CD14-positive monocyte (primary cell): Measurements from ENCODE around the gene KDELR1. TPM values are rescaled to one million over a fixed set of nuclear protein-coding genes. Genes with fewer than 3 reads are reported as not detected.

Experiments used
- DNase-seq, 3 donors: peaks; one replicate each; pipeline ENCODE4 v3.0.0-alpha.2; 2011 to 2022
- H2AFZ ChIP-seq: 2 replicates; pipeline ENCODE4 v1.6.0; 2012; ENCODE audit warnings: mild to moderate bottlenecking, low read depth, low read length, inconsistent platforms; ENCODE audit not compliant: insufficient read depth, poor library complexity, severe bottlenecking
- H3K27ac ChIP-seq, 2 donors: 1 replicate in 1 of 2; 2 replicates in 1 of 2; pipeline ENCODE4 v1.5.1; 2012 to 2013; ENCODE audit warnings: low read length in 2 of 2, control low read depth in 1 of 2, inconsistent platforms in 1 of 2, low read depth in 1 of 2, mild to moderate bottlenecking in 1 of 2
- H3K27me3 ChIP-seq, 2 donors: one replicate each; pipeline versions ENCODE4 v1.6.0 to v1.6.1; 2011 to 2013; ENCODE audit warnings: low read length in 2 of 2; ENCODE audit not compliant: control insufficient read depth in 2 of 2, insufficient read depth in 2 of 2
- H3K36me3 ChIP-seq, 2 donors: replicated peaks in 1 of 2; 1 replicate in 1 of 2; 2 replicates in 1 of 2; pipeline versions ENCODE4 v1.5.1 to v1.6.1; 2012 to 2013; ENCODE audit warnings: low read length in 2 of 2, control low read depth in 1 of 2, inconsistent platforms in 1 of 2, mild to moderate bottlenecking in 1 of 2; ENCODE audit not compliant: insufficient read depth in 2 of 2, control insufficient read depth in 1 of 2
- H3K4me1 ChIP-seq, 2 donors: 1 replicate in 1 of 2; 2 replicates in 1 of 2; pipeline versions ENCODE4 v1.5.1 to v1.6.1; 2012 to 2013; ENCODE audit warnings: low read length in 2 of 2, control low read depth in 1 of 2, inconsistent platforms in 1 of 2, mild to moderate bottlenecking in 1 of 2, moderate library complexity in 1 of 2; ENCODE audit not compliant: insufficient read depth in 2 of 2, control insufficient read depth in 1 of 2
- H3K4me2 ChIP-seq: replicated peaks from 2 replicates; pipeline ENCODE3; 2012; ENCODE audit warnings: low read length, moderate library complexity, mild to moderate bottlenecking; ENCODE audit not compliant: poor library complexity, severe bottlenecking; ENCODE audit errors: extremely low read depth
- H3K4me3 ChIP-seq, 3 experiments: fragments of 200-600 bp in 1 of 3; sonication (generic) in 1 of 3; replicated peaks in 1 of 3; 1 replicate in 2 of 3; 2 replicates in 1 of 3; pipeline ENCODE4 v1.5.1; 2011 to 2013; ENCODE audit warnings: low read length in 3 of 3, mild to moderate bottlenecking in 3 of 3, control low read depth in 2 of 3, low read depth in 2 of 3, inconsistent platforms in 1 of 3, moderate library complexity in 1 of 3
- H3K79me2 ChIP-seq: 2 replicates; pipeline ENCODE4 v1.6.0; 2012; ENCODE audit warnings: mild to moderate bottlenecking, control low read depth, inconsistent platforms, low read length, moderate library complexity; ENCODE audit not compliant: insufficient read depth
- H3K9ac ChIP-seq: 2 replicates; pipeline ENCODE4 v1.6.0; 2017; ENCODE audit warnings: low read length, mild to moderate bottlenecking; ENCODE audit not compliant: insufficient read depth, poor library complexity, severe bottlenecking
- H3K9me3 ChIP-seq, 2 donors: replicated peaks in 1 of 2; 1 replicate in 1 of 2; 2 replicates in 1 of 2; pipeline versions ENCODE4 v1.5.1 to v1.6.1; 2012 to 2013; ENCODE audit warnings: low read length in 2 of 2, control low read depth in 1 of 2; ENCODE audit not compliant: control insufficient read depth in 1 of 2, insufficient read depth in 1 of 2
- H4K20me1 ChIP-seq: 2 replicates; pipeline ENCODE4 v1.6.0; 2012; ENCODE audit warnings: mild to moderate bottlenecking, low read length, control low read depth, moderate library complexity; ENCODE audit not compliant: insufficient read depth
- H3K27ac Mint-ChIP-seq, 7 donors: one replicate each; pipeline ENCODE4 v1.8.0; 2020; ENCODE audit warnings: mild to moderate bottlenecking in 7 of 7, mixed read lengths in 7 of 7, moderate library complexity in 6 of 7, inconsistent platforms in 2 of 7
- H3K27me3 Mint-ChIP-seq, 3 donors: one replicate each; pipeline ENCODE4 v1.8.0; 2021 to 2022; ENCODE audit warnings: low read depth in 3 of 3, mild to moderate bottlenecking in 3 of 3, mixed read lengths in 3 of 3, moderate library complexity in 3 of 3, inconsistent platforms in 1 of 3
- H3K36me3 Mint-ChIP-seq, 2 donors: one replicate each; pipeline ENCODE4 v1.8.0; 2020; ENCODE audit warnings: mixed read lengths in 2 of 2, inconsistent platforms in 1 of 2, mild to moderate bottlenecking in 1 of 2
- H3K4me1 Mint-ChIP-seq: one replicate; pipeline ENCODE4 v1.8.0; 2020; ENCODE audit warnings: mild to moderate bottlenecking, mixed read lengths
- H3K4me3 Mint-ChIP-seq, 2 donors: one replicate each; pipeline ENCODE4 v1.8.0; 2020; ENCODE audit warnings: mild to moderate bottlenecking in 2 of 2, mixed read lengths in 2 of 2, moderate library complexity in 1 of 2
- H3K9me3 Mint-ChIP-seq, 7 donors: one replicate each; pipeline ENCODE4 v1.8.0; 2020 to 2022; ENCODE audit warnings: mixed read lengths in 7 of 7, mild to moderate bottlenecking in 6 of 7, moderate library complexity in 6 of 7, inconsistent platforms in 2 of 7
- WGBS: methylation state at CpG from one replicate; pipeline ENCODE4 v1.1.5; 2013; ENCODE audit warnings: missing lambda C conversion rate; ENCODE audit not compliant: insufficient coverage; 5-methylcytosine and 5-hydroxymethylcytosine counted together
- intact Hi-C, 2 donors: fragments of 100-400 bp; cut with micrococcal nuclease; formaldehyde crosslinking; loops; one replicate each; pipeline versions ENCODE4 v1.15.0 to v1.15.1; 2023
- polyA plus RNA-seq, 3 donors: library from polyadenylated mRNA; depleted of rRNA in 1 of 3; unstranded in 2 of 3; stranded (reverse) in 1 of 3; fragments of 300-500 nt in 2 of 3; fragments of >200 nt in 1 of 3; fragmentation: Illumina TruSeq in 2 of 3; gene quantifications; 1 replicate in 2 of 3; 2 replicates in 1 of 3; pipeline ENCODE4 v1.2.3, GENCODE V29; 2012 to 2021
- TF ChIP-seq, protein P1 (sequence below): fragments of 200-600 bp; IDR thresholded peaks from one replicate; pipeline ENCODE4 v1.8.0; 2022; ENCODE audit warnings: antibody characterized with exemption, mild to moderate bottlenecking

KDELR1 gene
- polyA plus RNA-seq, 3 donors: 42.0 to 72.0 (median 51.3) TPM

GRCh38 chr19:48405850-48406249 lies 14.5 kb upstream of the KDELR1 start:
- Histone ChIP-seq H3K4me3 (no peak overlapping the region), H3K79me2 (no peaks in the 10 kb centered on the region), H3K4me2 (no peak overlapping the region), H3K9me3 (no peaks in the 10 kb centered on the region), H3K36me3 (no peaks in the 10 kb centered on the region), H3K9ac (no peak overlapping the region), H2AFZ (no peak overlapping the region), H3K27me3 (no peaks in the 10 kb centered on the region), H3K27ac (no peak overlapping the region), H4K20me1 (no peaks in the 10 kb centered on the region), H3K4me1 (peaks cover 0 to 3% of the 10 kb centered on the region in 2 donors)
- Mint-ChIP-seq H3K36me3 (no peaks in the 10 kb centered on the region), H3K9me3 (peaks cover 0 to 5% (median 2%) of the 10 kb centered on the region in 7 donors), H3K27ac (no peak overlapping the region), H3K4me1 (peaks cover 7% of the 10 kb centered on the region), H3K27me3 (peaks cover 7 to 17% (median 15%) of the 10 kb centered on the region in 3 donors), H3K4me3 (no peak overlapping the region)
- intact Hi-C loops: no loop called here
- WGBS: 77% methylated on average over 11 of the region's 13 CpGs
- TF ChIP-seq, protein P1, sequence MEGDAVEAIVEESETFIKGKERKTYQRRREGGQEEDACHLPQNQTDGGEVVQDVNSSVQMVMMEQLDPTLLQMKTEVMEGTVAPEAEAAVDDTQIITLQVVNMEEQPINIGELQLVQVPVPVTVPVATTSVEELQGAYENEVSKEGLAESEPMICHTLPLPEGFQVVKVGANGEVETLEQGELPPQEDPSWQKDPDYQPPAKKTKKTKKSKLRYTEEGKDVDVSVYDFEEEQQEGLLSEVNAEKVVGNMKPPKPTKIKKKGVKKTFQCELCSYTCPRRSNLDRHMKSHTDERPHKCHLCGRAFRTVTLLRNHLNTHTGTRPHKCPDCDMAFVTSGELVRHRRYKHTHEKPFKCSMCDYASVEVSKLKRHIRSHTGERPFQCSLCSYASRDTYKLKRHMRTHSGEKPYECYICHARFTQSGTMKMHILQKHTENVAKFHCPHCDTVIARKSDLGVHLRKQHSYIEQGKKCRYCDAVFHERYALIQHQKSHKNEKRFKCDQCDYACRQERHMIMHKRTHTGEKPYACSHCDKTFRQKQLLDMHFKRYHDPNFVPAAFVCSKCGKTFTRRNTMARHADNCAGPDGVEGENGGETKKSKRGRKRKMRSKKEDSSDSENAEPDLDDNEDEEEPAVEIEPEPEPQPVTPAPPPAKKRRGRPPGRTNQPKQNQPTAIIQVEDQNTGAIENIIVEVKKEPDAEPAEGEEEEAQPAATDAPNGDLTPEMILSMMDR: no peak
- no peak for DNase-seq

DNA sequence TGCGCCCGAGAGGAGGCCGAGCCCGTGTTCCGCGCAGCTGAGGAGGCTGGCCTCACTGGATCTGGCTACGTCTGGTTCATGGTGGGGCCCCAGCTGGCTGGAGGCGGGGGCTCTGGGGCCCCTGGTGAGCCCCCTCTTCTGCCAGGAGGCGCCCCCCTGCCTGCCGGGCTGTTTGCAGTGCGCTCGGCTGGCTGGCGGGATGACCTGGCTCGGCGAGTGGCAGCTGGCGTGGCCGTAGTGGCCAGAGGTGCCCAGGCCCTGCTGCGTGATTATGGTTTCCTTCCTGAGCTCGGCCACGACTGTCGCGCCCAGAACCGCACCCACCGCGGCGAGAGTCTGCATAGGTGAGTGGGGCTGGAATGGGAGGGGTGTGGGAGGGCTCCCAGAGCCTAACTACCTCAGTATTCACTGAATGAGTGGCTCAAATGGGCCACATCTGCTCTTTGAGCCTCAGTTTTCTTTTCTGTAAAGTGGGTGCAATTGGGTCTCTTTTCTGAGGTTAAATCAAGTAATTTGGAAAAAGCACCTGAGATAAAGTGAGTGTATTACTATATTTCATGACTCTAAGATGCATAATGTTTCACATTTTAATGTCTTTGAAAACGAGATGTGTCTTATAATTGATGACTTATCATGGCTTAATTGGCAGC lies 13.8 kb upstream of the KDELR1 start:
- no peaks in the 10 kb centered on the region for H4K20me1 ChIP-seq
- H3K79me2 ChIP-seq: no peaks in the 10 kb centered on the region

More for the DNA sequence above, 13.8 kb upstream of the KDELR1 start:
- H3K36me3 Mint-ChIP-seq: no peaks in the 10 kb centered on the region
- peaks cover 0 to 5% (median 2%) of the 10 kb centered on the region in 7 donors for H3K9me3 Mint-ChIP-seq
- Histone ChIP-seq H3K27ac (no peak overlapping the region), H3K27me3 (no peaks in the 10 kb centered on the region), H3K4me2 (no peak overlapping the region), H3K4me1 (peaks cover 4 to 7% of the 10 kb centered on the region in 2 donors), H3K9me3 (no peaks in the 10 kb centered on the region), H3K36me3 (no peaks in the 10 kb centered on the region), H2AFZ (no peak overlapping the region), H3K4me3 (no peak overlapping the region), H3K9ac (no peak overlapping the region)
- H3K27ac Mint-ChIP-seq: no peak overlapping the region
- TF ChIP-seq, protein P1: no peak
- DNase-seq: no peak
- H3K4me1 Mint-ChIP-seq: peaks cover 12% of the 10 kb centered on the region
- H3K27me3 Mint-ChIP-seq: peaks cover 7 to 16% (median 15%) of the 10 kb centered on the region in 3 donors
- WGBS: 93% methylated on average over 19 of the region's 27 CpGs
- H3K4me3 Mint-ChIP-seq: no peak overlapping the region
- intact Hi-C loops: no loop called here
